Measurements from ENCODE around the gene PDGFA.

- TF ChIP-seq POLR2AphosphoS5 (IDR thresholded peaks at IDR 0.05) (no peak), POLR2A (IDR thresholded peaks at IDR 0.05) (no peak)
Measured at GRCh38 chr7:553636-554111, 34.0 kb upstream of the PDGFA start.
